GM19099 (cell line): Measurements from ENCODE around the gene C19orf53.

Experiments used
- POLR2A ChIP-seq: IDR thresholded peaks from 3 replicates; pipeline ENCODE4 v1.6.1; 2011; ENCODE audit warnings: low read depth; ENCODE audit not compliant: insufficient read length; ENCODE audit errors: extremely low read depth

C19orf53 gene

DNA sequence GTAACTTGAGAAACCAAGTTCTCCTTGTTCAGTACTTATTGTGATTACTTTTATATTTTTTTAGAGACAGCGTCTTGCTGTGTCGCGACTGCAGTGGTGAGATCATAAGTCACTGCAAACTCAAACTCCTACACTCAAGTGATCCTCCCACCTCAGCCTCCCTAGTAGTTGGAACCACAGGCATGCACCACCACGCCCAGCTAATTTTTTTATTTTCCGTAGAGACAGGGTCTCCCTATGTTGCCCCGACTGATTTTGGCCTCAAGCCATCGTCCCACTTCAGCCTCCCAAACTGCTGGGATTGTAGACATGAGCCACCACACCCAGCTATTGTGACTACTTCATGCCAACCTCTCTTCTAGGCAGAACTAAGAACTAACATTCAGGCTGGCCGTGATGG, 8.3 kb downstream of the C19orf53 start:
- no peak for TF ChIP-seq POLR2A

DNA sequence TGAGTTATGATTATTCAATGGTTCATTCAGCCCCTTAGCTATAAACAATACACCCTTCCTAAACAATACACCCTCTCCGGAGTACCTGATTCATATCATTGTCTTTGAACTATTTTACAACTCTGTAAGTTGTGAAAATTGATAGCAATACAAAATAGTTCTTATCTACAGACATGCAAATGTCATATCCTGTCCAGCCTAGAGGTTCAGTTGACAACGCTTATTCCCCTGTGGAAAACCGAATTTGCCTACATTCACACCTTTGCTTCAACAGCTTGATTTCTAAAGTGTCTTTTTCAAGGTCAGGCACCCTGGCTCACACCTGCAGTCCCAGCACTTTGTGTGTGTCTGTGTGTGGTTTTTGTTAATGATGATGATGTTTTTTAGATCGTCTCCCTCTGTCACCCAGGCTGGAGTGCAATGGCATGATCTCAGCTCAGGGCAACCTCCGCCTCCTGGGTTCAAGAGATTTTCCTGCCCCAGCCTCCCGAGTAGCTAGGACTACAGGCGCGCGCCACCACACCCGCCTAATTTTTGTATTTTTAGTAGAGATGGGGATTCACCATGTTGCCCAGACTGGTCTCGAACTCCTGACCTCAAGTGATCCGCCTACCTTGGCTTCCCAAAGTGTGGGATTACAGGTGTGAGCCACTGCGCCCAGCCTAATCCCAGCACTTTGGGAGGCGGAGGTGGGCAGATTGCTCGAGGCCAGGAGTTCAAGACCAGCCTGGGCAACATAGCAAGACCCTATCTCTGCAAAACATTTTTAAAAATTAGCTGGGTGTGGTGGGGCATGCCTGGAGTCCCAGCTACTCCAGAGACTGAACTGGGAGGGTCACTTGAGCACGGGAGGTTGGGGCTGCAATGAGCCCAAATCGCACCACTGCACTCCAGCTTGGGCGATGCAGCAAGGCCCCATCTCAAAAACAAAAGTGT, 9.6 kb downstream of the C19orf53 start:
- no peak for TF ChIP-seq POLR2A

- no peak for TF ChIP-seq POLR2A
Observed at GRCh38 chr19:13784731-13785452, 10.6 kb downstream of the C19orf53 start.

DNA sequence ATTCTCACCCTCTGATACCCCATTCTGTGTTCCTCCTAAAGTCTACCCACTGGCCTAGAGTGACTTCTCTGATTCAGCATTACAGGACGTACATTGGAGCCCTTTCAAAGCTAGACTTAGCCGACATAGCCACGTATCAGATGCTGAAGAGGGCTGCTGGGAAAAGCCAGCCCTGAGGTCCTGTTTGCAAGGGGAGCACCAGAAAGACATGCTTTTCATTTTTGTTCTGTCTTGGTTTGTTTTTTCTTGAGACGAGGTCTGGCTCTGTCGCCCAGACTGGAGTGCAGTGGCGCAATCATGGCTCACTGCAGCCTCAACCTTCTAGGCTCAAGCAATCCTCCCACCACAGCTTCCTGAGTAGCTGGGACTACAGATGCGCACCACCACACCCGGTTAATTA, 14.7 kb downstream of the C19orf53 start:
- no peak for TF ChIP-seq POLR2A

- no peak for TF ChIP-seq POLR2A
Observed at GRCh38 chr19:13790354-13790753, 16.1 kb downstream of the C19orf53 start.

DNA sequence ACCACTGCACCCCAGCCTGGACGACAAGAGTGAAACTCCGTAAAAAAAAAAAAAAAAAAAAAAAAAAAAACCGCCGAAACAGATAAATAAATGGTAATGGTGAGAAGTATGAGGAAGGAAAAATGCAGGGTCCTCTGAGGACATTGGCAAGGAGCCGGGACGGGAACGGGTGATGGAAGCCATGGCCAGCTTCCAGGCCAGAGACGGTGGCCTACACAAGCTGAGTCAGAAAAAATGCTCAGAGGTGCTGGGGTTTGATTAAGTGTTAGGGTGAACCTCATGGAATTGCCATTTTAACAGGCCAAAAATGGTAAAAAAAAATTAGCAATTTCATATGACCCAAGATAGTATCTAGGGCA, 20.1 kb downstream of the C19orf53 start:
- TF ChIP-seq POLR2A, result no peak

GRCh38 chr19:13794757-13795589, 20.7 kb downstream of the C19orf53 start, which contains the start of gene ZSWIM4:
ZSWIM4 (plus strand) TSS chr19:13795443; CDS start chr19:13795649, 206 bp downstream.
- peak; percentile 55 for TF ChIP-seq POLR2A

DNA sequence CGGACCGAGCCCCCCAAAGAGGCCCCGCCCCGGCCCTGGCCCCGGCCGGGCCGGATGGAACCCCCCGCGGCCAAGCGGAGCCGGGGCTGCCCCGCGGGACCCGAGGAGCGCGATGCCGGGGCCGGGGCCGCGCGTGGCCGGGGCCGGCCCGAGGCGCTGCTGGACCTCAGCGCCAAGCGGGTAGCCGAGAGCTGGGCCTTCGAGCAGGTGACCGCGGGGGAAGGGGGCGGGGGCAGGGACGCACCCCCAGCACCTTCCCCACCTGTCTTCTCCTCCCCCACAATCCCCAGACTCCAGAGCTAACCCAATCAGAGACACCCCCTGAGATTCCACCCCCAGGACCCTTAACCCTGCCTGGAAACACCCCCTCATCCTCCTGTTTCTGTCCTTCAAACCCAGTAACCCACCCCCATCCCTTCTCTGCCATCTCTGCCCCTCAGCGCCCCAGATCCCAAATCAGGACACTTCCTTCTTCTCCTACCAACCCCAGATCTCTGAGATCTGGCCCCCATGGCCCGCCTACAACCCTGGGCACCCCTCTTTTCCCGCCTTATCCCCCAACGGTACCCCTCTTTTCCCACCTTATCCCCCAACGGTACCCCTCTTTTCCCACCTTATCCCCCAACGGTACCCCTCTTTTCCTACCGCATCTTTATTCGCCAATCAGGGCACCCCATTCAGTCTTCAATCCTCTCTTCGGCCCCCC, 21.5 kb downstream of the C19orf53 start:
- no peak for TF ChIP-seq POLR2A

DNA sequence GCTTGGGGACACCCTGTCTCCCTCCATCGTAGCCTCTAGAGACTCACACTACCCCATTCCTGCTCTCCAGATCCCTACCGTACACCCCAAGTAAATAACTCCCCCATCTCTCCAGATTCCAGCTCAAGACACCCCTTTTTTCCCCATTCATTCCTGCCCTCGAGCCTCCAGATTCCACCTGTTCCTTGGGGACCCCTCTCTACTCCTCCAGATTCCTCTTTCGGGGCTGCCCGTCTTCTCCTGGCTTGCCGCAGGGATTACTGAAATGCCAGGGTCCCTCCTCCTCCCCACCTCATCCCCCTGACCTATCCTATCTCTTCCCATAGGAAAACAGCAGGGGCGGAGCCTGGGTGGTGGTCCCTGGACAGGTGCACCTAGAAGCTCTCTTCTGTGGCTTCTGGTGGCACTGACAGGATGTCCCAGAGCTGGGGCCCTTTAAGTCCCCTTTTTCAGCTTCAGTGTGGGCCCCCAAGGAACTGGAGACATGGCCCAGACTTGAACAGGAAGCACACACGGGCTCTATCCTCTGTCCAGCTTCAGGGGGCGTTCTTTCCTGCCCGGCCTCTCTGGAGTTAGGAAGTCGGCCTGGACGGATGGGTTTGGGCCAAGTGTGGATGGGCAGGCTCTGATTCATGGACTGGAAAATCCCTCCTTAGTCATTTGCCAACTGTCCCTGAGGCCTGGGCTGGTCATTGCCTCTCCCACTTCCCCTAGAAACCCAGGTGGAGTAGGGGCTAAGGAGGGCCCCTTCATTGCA, 22.2 kb downstream of the C19orf53 start:
- no peak for TF ChIP-seq POLR2A

DNA sequence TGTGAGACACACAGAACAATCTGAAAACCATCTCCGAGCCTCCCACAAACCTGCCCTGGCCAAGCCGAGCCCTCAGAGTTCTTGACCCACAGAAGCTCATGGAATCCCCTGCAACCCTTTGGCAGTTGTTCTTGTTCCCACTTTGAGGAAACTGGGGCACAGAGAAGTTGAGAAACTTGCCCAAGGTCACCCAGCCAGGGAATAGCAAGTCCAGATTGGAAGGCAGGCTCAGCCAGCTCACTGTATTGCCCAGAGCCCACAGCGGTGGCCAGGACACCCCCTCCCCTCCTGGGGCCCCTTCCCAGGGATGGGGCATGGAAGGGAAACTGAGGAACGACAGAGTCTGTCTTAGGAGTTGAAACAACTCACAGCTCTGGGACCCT, 22.8 kb downstream of the C19orf53 start:
- TF ChIP-seq POLR2A, result no peak

DNA sequence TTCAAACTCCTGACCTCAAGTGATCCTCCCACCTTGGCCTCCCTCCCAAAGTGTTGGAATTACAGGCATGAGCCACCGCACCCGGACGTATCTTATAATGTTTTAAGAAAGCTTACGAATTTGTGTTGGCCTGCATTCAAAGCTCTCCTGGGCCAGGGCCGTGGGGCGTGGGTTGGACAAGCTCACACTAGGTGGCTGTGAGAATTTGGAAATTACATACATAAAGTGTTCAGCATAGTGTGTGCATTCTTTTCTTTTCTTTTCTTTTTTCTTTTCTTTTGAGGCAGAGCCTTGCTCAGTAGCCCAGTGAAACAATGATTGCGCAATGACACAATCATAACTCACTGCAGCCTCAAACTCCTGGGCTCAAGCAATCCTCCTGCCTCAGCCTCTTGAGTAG, 23.6 kb downstream of the C19orf53 start:
- TF ChIP-seq POLR2A, result no peak

GRCh38 chr19:13799669-13800068, 25.4 kb downstream of the C19orf53 start:
- no peak for TF ChIP-seq POLR2A

DNA sequence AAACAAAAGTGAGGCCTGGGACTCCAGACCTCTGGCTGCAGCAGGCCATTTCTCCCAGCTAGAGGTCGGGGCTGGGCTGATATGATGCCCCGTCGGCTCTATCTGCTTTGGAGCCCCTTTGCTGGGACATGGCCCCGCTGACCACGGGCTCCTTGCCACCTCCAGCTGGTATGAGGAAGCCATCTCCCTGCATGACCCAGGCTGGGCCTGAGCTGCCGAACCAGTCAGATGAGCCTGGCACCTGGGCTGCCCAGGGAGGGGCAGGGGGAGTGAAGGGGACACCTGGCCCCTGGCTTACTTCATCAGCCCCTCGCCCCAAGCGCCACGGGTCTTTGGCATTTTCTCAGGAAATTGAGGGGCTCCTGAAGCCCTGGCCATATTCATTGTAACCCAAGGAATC, 28.8 kb downstream of the C19orf53 start:
- TF ChIP-seq POLR2A, result no peak
